CD4-positive, alpha-beta T cell treated with Interleukin-15 for 1 hour (primary cell): ENCODE measurements around the gene GRIN2D.
A peak's percentile ranks its signal among the peaks of the same experiment; 100 is the strongest.

Source experiments
- DNase-seq: peaks from one replicate; pipeline ENCODE4 v3.0.0-alpha.2; 2020

The GRIN2D gene

DNA sequence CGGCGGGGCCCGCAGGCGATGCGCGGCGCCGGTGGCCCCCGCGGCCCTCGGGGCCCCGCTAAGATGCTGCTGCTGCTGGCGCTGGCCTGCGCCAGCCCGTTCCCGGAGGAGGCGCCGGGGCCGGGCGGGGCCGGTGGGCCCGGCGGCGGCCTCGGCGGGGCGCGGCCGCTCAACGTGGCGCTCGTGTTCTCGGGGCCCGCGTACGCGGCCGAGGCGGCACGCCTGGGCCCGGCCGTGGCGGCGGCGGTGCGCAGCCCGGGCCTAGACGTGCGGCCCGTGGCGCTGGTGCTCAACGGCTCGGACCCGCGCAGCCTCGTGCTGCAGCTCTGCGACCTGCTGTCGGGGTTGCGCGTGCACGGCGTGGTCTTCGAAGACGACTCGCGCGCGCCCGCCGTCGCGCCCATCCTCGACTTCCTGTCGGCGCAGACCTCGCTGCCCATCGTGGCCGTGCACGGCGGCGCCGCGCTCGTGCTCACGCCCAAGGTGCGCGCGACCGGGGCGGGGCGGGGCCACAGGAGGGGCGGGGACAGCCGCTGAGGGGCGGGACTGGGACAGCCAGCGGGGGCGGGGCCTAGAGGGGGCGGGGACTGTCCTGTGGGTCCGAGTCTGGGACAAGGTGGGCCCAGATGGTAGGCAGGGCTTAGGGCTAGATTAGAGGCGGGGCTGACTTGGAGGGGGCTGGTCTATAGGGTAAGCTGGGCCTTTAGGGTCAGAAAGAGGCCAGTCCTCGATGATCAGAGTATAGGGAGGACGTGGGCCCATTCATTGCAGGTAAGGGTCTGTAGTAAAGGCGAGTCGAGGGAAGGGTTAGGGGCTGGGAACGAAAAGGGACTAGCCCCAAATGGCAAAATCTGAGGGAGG is 5.1 kb downstream of the GRIN2D start:
- peak; percentile 88 for DNase-seq

DNA sequence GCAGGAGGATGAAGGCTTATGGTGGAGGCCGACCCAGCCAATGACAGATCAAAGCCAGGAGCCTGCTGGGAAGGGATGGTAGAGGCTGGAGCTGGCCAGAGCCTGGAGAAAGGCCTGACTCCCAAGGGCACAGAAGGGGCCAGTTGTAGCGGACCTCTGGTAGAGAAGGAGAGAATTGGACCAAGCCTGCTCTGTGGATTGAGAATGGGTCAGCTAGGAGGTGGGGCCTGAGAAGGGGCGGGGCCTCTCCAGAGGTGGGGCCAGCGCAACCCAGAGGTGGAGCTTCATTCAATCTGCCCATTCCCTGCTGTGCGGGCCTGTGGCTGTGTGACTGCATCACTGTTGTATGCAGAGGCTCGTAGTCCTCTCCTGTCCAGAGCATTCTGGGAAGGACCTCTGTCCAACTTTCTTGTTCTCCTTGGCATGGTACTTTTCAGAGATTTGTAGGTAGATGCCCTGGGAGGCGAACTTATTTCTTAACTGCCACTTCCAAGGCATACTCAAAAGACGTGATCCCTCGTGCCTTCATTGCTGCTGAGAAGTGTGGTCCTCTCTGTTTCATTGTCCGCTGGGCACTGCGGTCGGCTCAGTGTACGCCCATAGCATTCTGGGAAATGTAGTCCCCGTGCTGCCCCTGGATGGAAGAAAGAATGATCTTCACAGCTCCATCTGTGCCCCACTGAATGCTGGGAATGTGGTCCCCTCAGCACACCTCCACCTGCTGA is 6.7 kb downstream of the GRIN2D start:
- no peak for DNase-seq

DNA sequence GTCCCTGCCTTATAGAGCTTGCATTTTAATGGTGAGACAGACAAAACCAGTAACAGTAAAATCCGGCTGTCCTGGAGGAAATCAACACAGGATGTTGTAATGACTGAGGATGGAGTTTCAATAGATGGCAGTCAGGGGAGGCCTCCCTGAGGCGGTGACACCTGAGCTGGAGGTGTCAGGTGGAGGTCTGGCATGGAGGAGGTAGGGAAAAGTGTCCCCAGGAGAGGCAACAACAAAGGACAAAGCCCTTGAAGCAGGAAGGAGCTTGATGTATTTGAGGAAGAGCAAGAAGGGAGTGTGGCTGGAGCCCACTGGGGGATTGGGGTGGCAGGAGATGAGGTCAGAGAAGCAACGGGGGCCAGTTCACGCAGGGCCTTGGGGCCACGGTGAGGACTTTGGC is 7.8 kb downstream of the GRIN2D start:
- no peak for DNase-seq

DNA sequence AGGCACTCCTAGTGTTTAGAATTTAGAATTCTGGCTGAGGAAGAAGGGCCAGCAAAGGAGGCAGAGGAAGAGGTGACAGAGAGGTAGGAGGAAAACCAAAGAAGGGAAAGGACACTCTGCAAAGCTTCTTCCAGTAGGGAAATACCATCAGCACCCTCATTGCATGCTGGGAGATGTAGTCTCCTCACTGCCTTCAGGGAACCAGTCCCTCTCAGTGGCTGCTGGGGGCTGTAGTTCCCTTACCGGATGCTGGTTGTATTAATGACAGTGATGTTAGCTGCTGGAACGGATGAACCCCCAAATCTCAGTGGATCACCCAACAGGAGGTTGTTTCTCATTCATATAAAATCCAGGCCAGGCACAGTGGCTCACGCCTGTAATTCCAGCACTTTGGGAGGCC is 10.1 kb downstream of the GRIN2D start:
- peak; percentile 70 for DNase-seq

DNA sequence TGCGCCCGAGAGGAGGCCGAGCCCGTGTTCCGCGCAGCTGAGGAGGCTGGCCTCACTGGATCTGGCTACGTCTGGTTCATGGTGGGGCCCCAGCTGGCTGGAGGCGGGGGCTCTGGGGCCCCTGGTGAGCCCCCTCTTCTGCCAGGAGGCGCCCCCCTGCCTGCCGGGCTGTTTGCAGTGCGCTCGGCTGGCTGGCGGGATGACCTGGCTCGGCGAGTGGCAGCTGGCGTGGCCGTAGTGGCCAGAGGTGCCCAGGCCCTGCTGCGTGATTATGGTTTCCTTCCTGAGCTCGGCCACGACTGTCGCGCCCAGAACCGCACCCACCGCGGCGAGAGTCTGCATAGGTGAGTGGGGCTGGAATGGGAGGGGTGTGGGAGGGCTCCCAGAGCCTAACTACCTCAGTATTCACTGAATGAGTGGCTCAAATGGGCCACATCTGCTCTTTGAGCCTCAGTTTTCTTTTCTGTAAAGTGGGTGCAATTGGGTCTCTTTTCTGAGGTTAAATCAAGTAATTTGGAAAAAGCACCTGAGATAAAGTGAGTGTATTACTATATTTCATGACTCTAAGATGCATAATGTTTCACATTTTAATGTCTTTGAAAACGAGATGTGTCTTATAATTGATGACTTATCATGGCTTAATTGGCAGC is 11.7 kb downstream of the GRIN2D start:
- DNase-seq: no peak

DNA sequence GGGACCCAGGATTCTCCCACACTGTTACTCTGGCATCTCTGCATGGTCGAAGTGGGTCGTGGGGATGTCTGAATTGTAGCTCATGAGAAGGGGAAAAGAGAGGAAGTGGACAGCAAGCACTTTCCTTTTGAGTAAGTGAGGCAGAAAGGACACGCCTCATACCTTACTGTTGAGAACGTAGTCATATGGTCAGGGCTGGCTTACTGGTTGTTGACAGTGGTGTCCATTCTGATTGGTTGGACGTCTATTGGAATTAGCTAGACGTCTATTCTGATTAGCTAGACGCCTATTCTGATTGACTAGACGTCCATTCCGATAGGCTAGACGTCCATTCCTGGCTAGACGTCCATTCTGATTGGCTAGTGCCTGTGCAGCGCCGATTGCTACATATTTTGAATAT is 12.4 kb downstream of the GRIN2D start:
- DNase-seq: no peak

DNA sequence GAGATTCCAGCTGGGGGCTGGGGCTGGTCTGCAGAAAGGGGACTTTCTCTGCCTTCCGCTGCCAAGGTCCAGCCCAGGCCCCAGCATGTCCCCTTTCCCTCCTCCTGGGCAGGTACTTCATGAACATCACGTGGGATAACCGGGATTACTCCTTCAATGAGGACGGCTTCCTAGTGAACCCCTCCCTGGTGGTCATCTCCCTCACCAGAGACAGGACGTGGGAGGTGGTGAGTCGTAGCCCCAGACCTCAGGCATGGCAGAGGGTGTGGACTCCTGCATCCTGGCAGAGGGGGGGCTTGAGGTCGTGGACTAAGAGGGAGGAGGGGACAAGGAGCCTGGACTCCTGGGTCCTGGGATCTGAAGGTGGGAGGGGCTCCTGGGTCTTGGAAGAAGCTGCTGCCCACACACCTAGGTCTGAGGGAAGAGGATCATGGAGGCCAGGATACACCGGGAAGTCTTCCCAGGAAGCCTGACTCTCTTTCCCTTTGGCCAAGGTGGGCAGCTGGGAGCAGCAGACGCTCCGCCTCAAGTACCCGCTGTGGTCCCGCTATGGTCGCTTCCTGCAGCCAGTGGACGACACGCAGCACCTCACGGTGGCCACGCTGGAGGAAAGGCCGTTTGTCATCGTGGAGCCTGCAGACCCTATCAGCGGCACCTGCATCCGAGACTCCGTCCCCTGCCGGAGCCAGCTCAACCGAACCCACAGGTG is 20.6 kb downstream of the GRIN2D start:
- no peak for DNase-seq

DNA sequence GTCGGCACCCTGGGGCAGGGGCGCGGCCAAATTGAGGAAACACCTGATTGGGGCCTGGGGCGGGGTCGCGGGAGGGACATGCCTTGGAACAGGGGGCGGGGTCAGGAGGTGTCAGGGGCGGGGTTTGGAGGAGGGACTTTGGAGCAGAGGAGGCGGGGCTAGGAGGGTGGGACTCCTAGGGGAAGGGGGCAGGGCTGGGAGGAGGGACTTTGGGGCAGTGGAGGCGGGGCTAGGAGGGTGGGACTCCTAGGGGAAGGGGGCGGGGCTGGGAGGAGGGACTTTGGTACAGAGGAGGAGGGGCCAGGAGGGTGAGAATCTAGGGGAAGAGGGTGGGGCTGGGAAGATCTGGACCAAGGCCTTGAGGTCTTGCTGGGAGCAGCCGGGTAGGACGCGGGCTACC is 21.9 kb downstream of the GRIN2D start:
- DNase-seq: peak; percentile 83

DNA sequence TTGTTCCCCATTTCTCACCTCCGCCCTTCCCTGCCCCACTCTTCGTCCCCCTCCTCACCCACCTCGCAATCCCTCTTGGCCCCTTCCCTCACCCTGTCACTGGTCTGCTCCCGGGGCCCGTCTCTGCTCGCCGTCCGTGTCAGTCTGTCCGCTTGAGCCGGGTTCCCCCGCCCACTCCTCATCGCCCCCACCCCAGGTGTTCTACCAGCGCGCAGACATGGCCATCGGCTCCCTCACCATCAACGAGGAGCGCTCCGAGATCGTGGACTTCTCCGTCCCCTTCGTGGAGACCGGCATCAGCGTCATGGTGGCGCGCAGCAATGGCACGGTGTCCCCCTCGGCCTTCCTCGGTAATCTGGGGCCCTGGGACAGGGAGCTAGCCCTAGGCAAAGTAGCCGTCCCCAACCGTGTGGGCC is 22.3 kb downstream of the GRIN2D start:
- no peak for DNase-seq

DNA sequence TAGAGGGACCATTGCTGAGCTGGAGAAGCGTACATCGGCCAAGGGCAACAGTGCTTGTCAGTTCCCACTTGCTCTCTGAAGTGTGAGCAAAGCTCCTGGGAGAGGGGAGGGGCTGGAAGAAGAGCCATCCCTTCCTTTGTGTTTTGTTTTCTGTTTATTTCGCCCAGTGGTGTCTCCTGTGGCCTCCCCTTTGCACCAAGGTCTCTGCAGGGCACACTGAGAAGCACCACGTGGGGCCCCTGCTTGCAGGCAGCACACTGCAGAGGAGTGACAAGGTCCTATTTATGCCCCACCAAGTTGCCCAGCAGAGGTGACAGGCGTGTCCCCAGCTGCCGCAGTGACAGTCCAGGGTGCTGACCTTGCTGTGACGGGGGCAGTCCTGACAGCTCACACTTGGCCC is 24.0 kb downstream of the GRIN2D start:
- DNase-seq: no peak

DNA sequence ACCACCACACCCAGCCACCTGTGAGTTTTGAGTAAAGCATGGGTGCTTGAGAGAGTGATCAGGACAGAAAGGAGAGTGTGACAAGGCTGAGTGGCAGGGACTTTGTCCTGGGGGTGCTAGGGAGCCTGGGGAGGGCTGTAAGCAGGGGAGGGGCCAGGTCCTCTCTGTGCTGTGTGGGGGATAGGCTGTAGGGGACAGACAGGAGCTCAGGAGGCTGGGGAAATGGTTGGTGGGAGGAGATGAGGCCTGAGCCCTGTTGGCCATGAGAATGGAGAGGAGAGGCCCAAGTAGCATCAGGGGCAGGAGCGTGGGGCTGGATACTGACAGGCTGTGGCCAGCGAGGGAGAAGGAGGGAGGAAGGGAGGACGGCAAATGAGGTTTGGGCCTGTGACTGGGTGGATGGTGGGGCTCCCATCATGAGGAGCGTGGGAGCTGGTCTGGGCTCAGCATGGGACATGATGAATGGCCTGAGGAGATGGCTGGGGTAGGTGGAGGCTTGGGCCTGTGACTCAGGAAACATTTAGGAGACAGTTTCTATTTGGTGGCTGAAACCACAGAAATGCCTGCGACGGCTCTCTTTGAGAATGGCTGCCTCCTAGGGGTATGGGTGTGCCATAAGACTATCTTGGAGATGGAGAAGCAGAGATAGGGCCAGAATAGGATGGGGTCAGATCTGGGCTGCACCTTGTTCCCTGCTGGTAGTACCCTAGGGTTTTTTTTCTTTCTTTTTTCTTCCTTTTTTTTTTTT is 25.0 kb downstream of the GRIN2D start:
- DNase-seq: no peak

DNA sequence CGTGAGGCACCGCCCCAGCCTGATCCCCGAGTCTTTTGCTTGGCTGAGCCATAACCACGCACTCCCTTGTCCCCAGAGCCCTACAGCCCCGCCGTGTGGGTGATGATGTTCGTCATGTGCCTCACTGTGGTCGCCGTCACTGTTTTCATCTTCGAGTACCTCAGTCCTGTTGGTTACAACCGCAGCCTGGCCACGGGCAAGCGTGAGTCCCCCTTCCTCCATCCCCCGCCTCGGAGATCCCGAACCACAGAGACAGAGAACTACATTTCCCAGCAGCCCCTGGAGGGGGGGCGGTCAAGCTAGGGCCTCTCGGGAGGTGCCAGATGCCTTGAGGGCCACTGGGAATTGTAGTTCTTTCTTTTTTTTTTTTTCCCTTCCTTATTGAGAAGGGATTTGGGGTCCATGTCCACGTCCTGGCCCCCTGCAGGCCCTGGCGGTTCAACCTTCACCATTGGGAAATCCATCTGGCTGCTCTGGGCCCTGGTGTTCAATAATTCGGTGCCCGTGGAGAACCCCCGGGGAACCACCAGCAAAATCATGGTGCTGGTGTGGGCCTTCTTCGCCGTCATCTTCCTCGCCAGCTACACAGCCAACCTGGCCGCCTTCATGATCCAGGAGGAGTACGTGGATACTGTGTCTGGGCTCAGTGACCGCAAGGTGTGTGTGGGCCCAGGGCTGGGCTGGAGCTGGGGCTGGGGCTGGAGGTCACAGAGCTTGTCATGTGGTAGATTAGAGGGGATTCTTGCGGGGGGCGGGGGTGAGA is 25.9 kb downstream of the GRIN2D start:
- DNase-seq: peak; percentile 83

DNA sequence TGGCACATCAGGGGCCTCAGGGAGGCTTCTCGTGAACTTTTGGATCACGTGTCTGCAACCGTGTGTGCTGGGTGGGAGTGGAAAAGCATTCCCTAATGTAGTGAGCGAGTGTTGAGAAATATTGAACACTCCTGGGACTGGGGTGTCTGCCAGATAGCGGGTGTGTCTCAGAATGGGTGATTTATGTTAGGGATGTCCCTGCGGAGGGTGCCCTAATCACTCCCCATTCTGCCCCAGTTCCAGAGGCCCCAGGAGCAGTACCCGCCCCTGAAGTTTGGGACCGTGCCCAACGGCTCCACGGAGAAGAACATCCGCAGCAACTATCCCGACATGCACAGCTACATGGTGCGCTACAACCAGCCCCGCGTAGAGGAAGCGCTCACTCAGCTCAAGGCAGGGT is 28.1 kb downstream of the GRIN2D start:
- DNase-seq: no peak

DNA sequence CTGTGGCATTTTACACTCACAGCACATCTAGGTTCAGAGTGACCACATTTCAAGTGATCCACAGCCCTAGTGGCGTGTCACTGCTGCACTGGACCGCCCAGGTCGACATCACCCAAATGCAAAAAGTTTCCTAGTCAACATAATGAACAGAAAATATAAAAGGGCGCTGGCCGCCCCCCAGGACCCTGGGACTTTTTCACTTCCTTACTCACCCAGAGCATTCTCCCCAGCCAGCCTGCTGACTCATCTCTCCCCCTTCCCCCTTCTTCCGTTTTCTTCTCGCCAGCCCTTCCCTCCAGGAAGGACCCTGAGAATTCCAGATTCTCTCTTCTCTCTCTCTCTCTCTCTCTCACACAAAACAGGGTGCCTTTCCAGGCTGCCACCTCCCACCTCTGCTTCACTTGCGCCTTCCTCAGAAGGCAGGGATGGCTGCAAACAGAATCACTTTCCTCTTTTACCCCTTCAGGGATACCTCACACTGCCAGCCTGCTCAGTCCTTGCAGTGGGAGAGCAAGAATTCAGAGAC is 31.3 kb downstream of the GRIN2D start:
- DNase-seq: no peak

DNA sequence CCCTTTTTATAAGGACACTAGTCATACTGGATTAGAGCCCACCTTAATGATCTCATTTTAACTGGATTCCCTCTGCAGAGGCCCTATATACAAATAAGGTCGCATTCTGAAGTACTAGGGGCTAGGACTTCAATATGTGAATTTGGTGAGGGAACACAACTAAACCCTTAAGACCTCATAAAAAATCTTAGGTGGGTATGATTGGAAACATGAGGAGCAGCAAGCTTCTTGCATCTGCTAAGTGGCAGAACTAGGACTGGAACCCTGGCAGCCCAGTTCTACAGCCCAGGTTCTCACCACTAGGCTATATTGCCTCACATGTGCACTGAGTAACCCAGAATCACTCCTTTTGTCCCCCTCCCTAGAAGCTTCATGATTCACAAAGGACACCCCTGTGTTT is 35.2 kb downstream of the GRIN2D start:
- no peak for DNase-seq

DNA sequence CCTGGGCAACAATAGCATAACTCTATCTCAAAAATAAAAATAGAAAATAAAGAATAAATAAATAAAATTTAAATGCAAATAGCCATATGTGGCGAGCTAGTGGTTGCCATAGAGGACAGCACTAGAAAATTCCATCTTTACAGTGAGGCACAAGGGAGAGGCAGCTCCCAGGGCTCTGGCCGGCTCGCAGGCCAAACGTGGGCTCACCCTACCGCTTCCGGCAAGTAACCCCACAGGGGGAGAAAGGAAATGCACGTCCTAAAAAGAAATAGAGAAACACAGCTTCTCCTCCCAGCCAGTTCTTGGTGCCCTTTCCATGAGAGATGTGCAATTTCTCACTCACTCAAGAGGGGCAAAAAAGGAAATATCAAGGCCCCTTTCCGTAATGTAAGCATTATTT is 39.9 kb downstream of the GRIN2D start:
- DNase-seq: no peak

DNA sequence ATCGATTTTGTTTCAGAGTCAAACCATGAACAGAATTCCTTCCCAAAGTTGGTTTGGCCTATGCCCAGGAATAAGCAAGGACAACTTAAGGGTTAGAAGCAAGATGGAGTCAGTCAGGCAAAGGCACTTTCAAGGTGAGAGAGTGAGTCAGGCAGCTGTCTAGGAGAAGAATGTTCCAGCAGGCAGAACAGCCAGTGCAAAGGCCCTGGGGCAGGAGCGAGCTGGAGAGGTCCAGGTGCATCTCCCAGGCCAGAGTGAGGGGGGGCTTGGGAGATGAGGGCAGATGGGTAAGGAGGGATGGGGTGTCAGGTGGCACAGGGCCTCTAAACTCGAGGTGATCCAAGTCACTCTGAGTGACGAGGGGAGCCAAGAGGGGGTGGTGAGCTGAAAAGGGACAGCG is 43.1 kb downstream of the GRIN2D start:
- no peak for DNase-seq

DNA sequence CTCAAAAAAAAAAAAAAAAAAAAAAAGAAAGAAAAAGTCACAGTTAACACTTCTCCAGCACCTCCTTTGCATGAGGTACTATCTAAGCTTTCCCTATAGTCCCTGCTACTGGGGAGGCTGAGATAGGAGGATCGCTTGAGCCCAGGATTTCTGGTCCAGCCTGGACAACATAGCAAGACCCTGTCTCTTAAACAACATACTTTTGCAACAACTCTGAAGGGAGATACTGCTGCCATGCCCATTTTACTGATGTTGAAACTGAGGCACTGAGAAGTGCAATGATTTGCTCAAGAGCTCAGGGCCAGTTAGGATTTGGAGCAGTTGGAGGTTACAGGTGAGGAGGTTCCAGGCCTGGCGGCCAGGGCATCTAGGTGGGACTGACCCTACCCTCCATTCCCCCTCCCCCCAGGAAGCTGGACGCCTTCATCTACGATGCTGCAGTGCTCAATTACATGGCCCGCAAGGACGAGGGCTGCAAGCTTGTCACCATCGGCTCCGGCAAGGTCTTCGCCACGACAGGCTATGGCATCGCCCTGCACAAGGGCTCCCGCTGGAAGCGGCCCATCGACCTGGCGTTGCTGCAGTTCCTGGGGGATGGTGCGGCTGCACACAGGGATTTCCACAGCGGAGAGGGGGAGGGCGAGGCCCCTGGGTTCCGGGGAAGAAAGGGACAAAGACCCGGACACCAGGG is 48.0 kb downstream of the GRIN2D start:
- no peak for DNase-seq

DNA sequence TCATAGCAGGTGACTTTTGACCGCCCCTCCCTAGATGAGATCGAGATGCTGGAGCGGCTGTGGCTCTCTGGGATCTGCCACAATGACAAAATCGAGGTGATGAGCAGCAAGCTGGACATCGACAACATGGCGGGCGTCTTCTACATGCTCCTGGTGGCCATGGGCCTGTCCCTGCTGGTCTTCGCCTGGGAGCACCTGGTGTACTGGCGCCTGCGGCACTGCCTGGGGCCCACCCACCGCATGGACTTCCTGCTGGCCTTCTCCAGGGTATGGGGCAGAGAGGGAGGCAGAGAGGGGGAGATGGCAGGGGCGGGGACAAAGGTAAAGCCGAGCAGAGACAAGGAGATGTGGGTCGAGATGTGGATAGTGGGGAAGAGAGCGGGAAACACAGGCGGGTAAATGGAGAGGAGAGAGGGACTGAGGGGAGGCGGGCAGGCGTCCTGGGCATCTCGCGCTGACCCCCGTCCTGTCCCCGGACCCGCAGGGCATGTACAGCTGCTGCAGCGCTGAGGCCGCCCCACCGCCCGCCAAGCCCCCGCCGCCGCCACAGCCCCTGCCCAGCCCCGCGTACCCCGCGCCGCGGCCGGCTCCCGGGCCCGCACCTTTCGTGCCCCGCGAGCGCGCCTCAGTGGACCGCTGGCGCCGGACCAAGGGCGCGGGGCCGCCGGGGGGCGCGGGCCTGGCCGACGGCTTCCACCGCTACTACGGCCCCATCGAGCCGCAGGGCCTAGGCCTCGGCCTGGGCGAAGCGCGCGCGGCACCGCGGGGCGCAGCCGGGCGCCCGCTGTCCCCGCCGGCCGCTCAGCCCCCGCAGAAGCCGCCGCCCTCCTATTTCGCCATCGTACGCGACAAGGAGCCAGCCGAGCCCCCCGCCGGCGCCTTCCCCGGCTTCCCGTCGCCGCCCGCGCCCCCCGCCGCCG is 48.9 kb downstream of the GRIN2D start:
- DNase-seq: no peak

DNA sequence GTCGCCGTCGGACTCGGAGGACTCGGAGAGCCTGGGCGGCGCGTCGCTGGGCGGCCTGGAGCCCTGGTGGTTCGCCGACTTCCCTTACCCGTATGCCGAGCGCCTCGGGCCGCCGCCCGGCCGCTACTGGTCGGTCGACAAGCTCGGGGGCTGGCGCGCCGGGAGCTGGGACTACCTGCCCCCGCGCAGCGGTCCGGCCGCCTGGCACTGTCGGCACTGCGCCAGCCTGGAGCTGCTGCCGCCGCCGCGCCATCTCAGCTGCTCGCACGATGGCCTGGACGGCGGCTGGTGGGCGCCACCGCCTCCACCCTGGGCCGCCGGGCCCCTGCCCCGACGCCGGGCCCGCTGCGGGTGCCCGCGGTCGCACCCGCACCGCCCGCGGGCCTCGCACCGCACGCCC is 49.8 kb downstream of the GRIN2D start:
- DNase-seq: no peak
